Measurements from ENCODE around the gene THADA. TPM values are rescaled to one million over a fixed set of nuclear protein-coding genes. Genes with fewer than 3 reads are reported as not detected.

Gene THADA
- total RNA-seq, 1 experiment from 2014 or later = 35.7 TPM

GRCh38 chr2:43265001-43265400, 330.8 kb downstream of the THADA start:
- no peaks in the 10 kb centered on the region for H3K9me3 ChIP-seq (replicated peaks)
- no peaks in the 10 kb centered on the region for H3K36me3 ChIP-seq
- H3K27me3 ChIP-seq = no peaks in the 10 kb centered on the region
- H3K4me1 ChIP-seq = peaks cover 16% of the 10 kb centered on the region
- H3K27ac ChIP-seq = no peak overlapping the region
- H3K4me3 ChIP-seq = no peak overlapping the region
- DNase-seq = no peak

GRCh38 chr2:43262951-43263350, 332.9 kb downstream of the THADA start:
- H3K4me3 ChIP-seq = no peak overlapping the region
- no peak for DNase-seq
- H3K4me1 ChIP-seq = no peaks in the 10 kb centered on the region

GRCh38 chr2:43262239-43262638, 333.6 kb downstream of the THADA start:
- H3K4me3 ChIP-seq = no peak overlapping the region
- no peak for DNase-seq
- H3K36me3 ChIP-seq = no peaks in the 10 kb centered on the region
- H3K4me1 ChIP-seq = no peaks in the 10 kb centered on the region
- H3K27ac ChIP-seq = no peak overlapping the region
- H3K9me3 ChIP-seq (replicated peaks) = no peaks in the 10 kb centered on the region
- no peaks in the 10 kb centered on the region for H3K27me3 ChIP-seq

More at GRCh38 chr2:43262951-43263350, 332.9 kb downstream of the THADA start:
- Histone ChIP-seq H3K9me3 (replicated peaks) (no peaks in the 10 kb centered on the region), H3K27me3 (no peaks in the 10 kb centered on the region), H3K36me3 (no peaks in the 10 kb centered on the region), H3K27ac (no peak overlapping the region)

DNA sequence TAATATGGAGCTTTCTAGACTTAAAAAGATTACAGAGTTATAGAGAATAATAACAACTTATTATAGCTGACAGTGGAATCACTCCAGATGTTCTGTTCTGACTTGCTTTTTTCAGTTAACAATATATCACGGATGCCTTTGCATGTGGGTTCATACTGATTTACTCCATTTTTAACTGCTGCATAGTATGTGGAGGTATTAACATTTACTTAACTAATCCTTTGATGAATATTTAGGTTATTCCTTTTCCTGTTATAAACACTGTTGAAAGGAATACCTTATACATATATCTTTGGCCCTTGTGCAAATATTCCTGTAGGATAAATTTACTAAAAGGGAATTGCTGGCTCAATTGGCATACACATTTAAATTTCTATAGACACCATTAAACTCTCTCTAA, 336.3 kb downstream of the THADA start:
- Histone ChIP-seq H3K27ac (no peak overlapping the region), H3K36me3 (no peaks in the 10 kb centered on the region), H3K9me3 (replicated peaks) (no peaks in the 10 kb centered on the region), H3K27me3 (no peaks in the 10 kb centered on the region), H3K4me3 (no peak overlapping the region), H3K4me1 (peaks cover 18% of the 10 kb centered on the region)
- no peak for DNase-seq

GRCh38 chr2:43258547-43259156, 337.2 kb downstream of the THADA start:
- H3K4me1 ChIP-seq = peaks cover 18% of the 10 kb centered on the region
- H3K4me3 ChIP-seq = no peak overlapping the region
- DNase-seq = no peak
- H3K9me3 ChIP-seq (replicated peaks) = no peaks in the 10 kb centered on the region
- H3K36me3 ChIP-seq = no peaks in the 10 kb centered on the region
- H3K27ac ChIP-seq = no peak overlapping the region
- no peaks in the 10 kb centered on the region for H3K27me3 ChIP-seq

- DNase-seq = peak; percentile 68 to 86
- H3K27ac ChIP-seq = peak overlapping the region; percentile 21; the same call in 1 of the 2 replicates
- no peaks in the 10 kb centered on the region for H3K27me3 ChIP-seq
Observed at GRCh38 chr2:43255296-43255910, 340.4 kb downstream of the THADA start.

DNA sequence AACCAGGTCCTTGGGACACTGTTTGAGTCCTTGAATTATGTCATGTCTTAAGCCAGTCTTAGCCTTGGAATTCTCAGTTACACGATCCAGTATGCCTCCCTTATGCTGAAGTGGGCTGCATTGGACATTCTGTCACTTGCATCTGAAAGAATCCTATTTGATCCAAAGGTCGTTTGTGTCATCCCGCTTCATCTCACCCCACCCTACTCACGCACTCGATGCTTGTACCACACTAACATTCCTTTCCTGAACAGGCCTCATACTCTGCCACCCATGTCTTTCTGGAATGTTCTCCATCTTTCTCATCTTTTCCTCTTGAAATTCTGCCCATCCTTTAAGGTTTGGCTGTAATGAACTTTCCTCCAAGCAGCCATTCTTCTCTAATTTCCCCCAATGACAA, 341.5 kb downstream of the THADA start:
- Histone ChIP-seq H3K4me1 (peaks cover 27% of the 10 kb centered on the region), H3K27ac (no peak overlapping the region), H3K27me3 (no peaks in the 10 kb centered on the region), H3K4me3 (no peak overlapping the region), H3K9me3 (replicated peaks) (no peaks in the 10 kb centered on the region), H3K36me3 (no peaks in the 10 kb centered on the region)
- DNase-seq = no peak

More at GRCh38 chr2:43255296-43255910, 340.4 kb downstream of the THADA start:
- H3K4me1 ChIP-seq = peaks cover 27% of the 10 kb centered on the region
- H3K4me3 ChIP-seq = no peak overlapping the region
- no peaks in the 10 kb centered on the region for H3K9me3 ChIP-seq (replicated peaks)
- H3K36me3 ChIP-seq = no peaks in the 10 kb centered on the region

GRCh38 chr2:43251171-43251731, 344.6 kb downstream of the THADA start:
- Histone ChIP-seq H3K4me1 (peaks cover 26% of the 10 kb centered on the region), H3K27ac (peak overlapping the region; percentile 14; the same call in 1 of the 2 replicates), H3K9me3 (replicated peaks) (no peaks in the 10 kb centered on the region), H3K36me3 (no peaks in the 10 kb centered on the region), H3K4me3 (no peak overlapping the region), H3K27me3 (no peaks in the 10 kb centered on the region)
- DNase-seq = peak; percentile 56 to 80

DNA sequence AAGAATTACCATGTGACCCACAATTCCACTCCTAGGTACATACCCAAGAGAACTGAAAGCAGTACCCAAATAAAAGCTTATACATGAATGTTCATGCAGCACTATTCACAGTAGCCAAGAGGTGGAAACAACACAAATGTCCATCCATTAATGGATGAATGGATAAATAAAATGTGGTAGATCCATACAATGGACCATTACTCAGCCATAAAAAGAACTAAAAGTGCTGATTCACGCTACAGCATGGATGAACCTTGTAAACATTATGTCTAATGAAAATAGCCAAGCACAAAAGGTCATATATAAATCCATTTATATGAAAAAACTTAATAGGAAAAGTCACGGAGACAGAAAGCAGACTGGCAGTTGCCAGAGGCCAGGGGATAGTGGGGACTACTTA, 345.8 kb downstream of the THADA start:
- Histone ChIP-seq H3K4me1 (peaks cover 14% of the 10 kb centered on the region), H3K27me3 (no peaks in the 10 kb centered on the region), H3K9me3 (replicated peaks) (no peaks in the 10 kb centered on the region), H3K4me3 (no peak overlapping the region), H3K27ac (no peak overlapping the region), H3K36me3 (no peaks in the 10 kb centered on the region)
- DNase-seq = no peak

DNA sequence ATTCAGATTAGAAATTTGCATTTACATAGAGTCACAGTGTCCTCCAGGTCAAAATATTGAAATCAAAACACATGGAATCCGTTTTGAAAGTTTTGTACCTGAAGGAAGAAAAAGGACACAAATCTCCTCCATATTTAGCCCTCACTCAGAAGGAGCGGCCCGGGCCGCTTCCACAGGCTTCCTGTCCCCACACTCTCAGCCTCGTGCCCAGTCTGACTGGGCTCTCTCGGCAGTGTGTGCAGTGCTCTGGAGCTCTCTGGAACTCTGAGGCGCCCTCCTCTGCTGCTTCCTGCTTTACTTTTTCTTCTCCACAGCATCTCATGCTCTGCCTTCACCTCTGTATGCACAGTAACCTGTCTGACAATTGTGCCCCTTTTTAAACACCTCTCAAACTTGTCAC, 347.2 kb downstream of the THADA start:
- H3K9me3 ChIP-seq (replicated peaks) = no peaks in the 10 kb centered on the region
- no peak overlapping the region for H3K4me3 ChIP-seq
- no peak for DNase-seq
- no peak overlapping the region for H3K27ac ChIP-seq
- H3K27me3 ChIP-seq = no peaks in the 10 kb centered on the region
- no peaks in the 10 kb centered on the region for H3K36me3 ChIP-seq
- peaks cover 9% of the 10 kb centered on the region for H3K4me1 ChIP-seq

- no peak overlapping the region for H3K27ac ChIP-seq
- no peak for DNase-seq
- H3K4me1 ChIP-seq = peaks cover 9% of the 10 kb centered on the region
- H3K9me3 ChIP-seq (replicated peaks) = no peaks in the 10 kb centered on the region
- H3K36me3 ChIP-seq = no peaks in the 10 kb centered on the region
- H3K27me3 ChIP-seq = no peaks in the 10 kb centered on the region
- H3K4me3 ChIP-seq = no peak overlapping the region
Observed at GRCh38 chr2:43246641-43247040, 349.2 kb downstream of the THADA start.

GRCh38 chr2:43241558-43241957, 354.3 kb downstream of the THADA start:
- H3K9me3 ChIP-seq (replicated peaks) = no peaks in the 10 kb centered on the region
- H3K27me3 ChIP-seq = no peaks in the 10 kb centered on the region
- peaks cover 7% of the 10 kb centered on the region; the same call in 1 of the 2 replicates for H3K4me1 ChIP-seq
- H3K4me3 ChIP-seq = no peak overlapping the region
- no peak for DNase-seq
- no peak overlapping the region for H3K27ac ChIP-seq
- no peaks in the 10 kb centered on the region for H3K36me3 ChIP-seq

DNA sequence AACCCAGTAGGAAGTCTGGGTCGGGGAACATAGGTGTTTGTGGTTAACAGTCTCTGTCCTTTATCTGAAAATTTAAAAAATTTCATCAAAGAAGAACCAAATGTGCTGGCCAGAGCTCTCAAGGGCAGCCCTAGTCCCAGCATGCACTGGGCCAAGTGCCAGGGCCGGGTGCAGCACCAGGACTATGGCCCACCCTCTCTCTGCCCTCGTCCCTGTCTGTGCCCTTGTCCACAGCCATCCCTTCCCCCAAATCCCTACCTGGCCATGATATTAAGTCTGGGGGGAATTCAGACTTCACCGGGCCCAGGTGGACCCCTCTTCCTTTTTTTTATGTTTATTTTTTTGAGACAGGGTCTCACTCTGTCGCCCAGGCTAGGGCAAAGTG, 355.1 kb downstream of the THADA start:
- H3K4me1 ChIP-seq = peaks cover 7% of the 10 kb centered on the region; the same call in 1 of the 2 replicates
- no peak for DNase-seq
- no peaks in the 10 kb centered on the region for H3K36me3 ChIP-seq
- no peaks in the 10 kb centered on the region for H3K27me3 ChIP-seq
- no peaks in the 10 kb centered on the region for H3K9me3 ChIP-seq (replicated peaks)
- H3K4me3 ChIP-seq = no peak overlapping the region
- no peak overlapping the region for H3K27ac ChIP-seq

- peak in 1 of 2 experiments; percentile 53 for DNase-seq
Observed at GRCh38 chr2:43239981-43240765, 355.7 kb downstream of the THADA start.

DNA sequence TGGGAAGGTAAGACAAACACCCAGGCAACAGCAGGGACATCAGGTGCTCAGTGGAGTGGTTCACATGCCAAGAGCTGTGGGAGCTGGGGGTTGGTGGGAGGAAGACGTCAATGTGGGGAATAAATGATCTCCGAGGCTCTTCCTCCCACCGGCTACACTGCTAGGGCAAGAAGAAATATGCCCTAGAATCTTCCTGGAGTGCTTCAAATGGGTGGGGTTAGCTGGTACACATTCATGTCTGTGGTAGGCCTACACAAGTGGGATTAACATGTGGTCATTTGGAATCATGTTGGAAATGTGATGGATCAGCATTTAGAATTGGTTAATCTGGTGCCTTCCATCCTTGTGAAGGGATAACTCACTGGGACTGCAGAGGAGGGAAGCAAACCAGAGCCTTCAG, 357.0 kb downstream of the THADA start:
- H3K27ac ChIP-seq = no peak overlapping the region
- H3K36me3 ChIP-seq = no peaks in the 10 kb centered on the region
- H3K9me3 ChIP-seq (replicated peaks) = no peaks in the 10 kb centered on the region
- H3K4me1 ChIP-seq = peaks cover 7% of the 10 kb centered on the region; the same call in 1 of the 2 replicates
- H3K27me3 ChIP-seq = no peaks in the 10 kb centered on the region
- no peak for DNase-seq
- H3K4me3 ChIP-seq = no peak overlapping the region

More at GRCh38 chr2:43239981-43240765, 355.7 kb downstream of the THADA start:
- Histone ChIP-seq H3K27me3 (no peaks in the 10 kb centered on the region), H3K9me3 (replicated peaks) (no peaks in the 10 kb centered on the region), H3K27ac (no peak overlapping the region), H3K36me3 (no peaks in the 10 kb centered on the region), H3K4me1 (peaks cover 7% of the 10 kb centered on the region; the same call in 1 of the 2 replicates), H3K4me3 (no peak overlapping the region)

All from SJCRH30 (cell line).